HepG2 (cell line): ENCODE data around the gene EMC9. TPM values are rescaled to one million over a fixed set of nuclear protein-coding genes. Genes with fewer than 3 reads are reported as not detected.

ENCODE experiments used
- GABPB1 ChIP-seq: IDR thresholded peaks from 2 replicates; pipeline ENCODE4 v1.6.1; 2016; ENCODE audit warnings: mild to moderate bottlenecking, missing genetic modification reagents, moderate library complexity, missing compliant biosample characterization
- HOXA9 ChIP-seq: sonication (generic); formaldehyde crosslinking; IDR thresholded peaks from 2 replicates; pipeline ENCODE4 v1.8.1; 2022; ENCODE audit warnings: missing genetic modification reagents, mild to moderate bottlenecking, moderate library complexity, borderline replicate concordance
- KLF6 ChIP-seq: IDR thresholded peaks from 2 replicates; pipeline ENCODE4 v1.8.0; 2016; ENCODE audit warnings: missing biosample characterization, missing genetic modification reagents
- MTA1 ChIP-seq: sonication (generic); formaldehyde crosslinking; IDR thresholded peaks from 2 replicates; pipeline ENCODE4 v1.4.0; 2020; ENCODE audit warnings: missing genetic modification reagents, mild to moderate bottlenecking, borderline replicate concordance
- MYC ChIP-seq: sonication (generic); formaldehyde crosslinking; IDR thresholded peaks from 2 replicates; pipeline ENCODE4 v1.9.0; 2021; ENCODE audit warnings: missing genetic modification reagents, borderline replicate concordance
- PHF21A ChIP-seq: sonication (generic); formaldehyde crosslinking; IDR thresholded peaks from 2 replicates; pipeline ENCODE4 v1.5.0; 2020; ENCODE audit warnings: mild to moderate bottlenecking, missing genetic modification reagents
- POGZ ChIP-seq: sonication (generic); formaldehyde crosslinking; IDR thresholded peaks from 2 replicates; pipeline ENCODE4 v1.4.0; 2020; ENCODE audit warnings: mild to moderate bottlenecking, missing genetic modification reagents
- RBAK ChIP-seq: sonication (generic); formaldehyde crosslinking; IDR thresholded peaks from 2 replicates; pipeline ENCODE4 v1.5.1; 2020; ENCODE audit warnings: mild to moderate bottlenecking, missing genetic modification reagents
- ZEB1 ChIP-seq: IDR thresholded peaks from 2 replicates; pipeline ENCODE4 v1.6.1; 2012; ENCODE audit warnings: mild to moderate bottlenecking, low read depth, inconsistent platforms; ENCODE audit not compliant: insufficient replicate concordance
- ZNF224 ChIP-seq: sonication (generic); formaldehyde crosslinking; IDR thresholded peaks from 2 replicates; pipeline ENCODE4 v1.5.0; 2020; ENCODE audit warnings: mild to moderate bottlenecking, missing genetic modification reagents
- ZNF768 ChIP-seq: sonication (generic); formaldehyde crosslinking; IDR thresholded peaks from 2 replicates; pipeline ENCODE4 v1.4.0; 2020; ENCODE audit warnings: missing genetic modification reagents
- polyA plus RNA-seq, 8 experiments: library from polyadenylated mRNA; depleted of rRNA in 3 of 8; stranded (reverse) in 7 of 8; unstranded in 1 of 8; fragments of >200 nt; fragmentation: Illumina TruSeq in 4 of 8; extraction: Trizol in 4 of 8; gene quantifications; 2 replicates each; pipeline versions ENCODE4 v1.2.1 to v1.2.3, GENCODE V29; 2011 to 2016; ENCODE audit warnings: low read depth in 4 of 8, missing spikeins in 1 of 8, mixed read lengths in 1 of 8; ENCODE audit not compliant: insufficient read depth in 1 of 8
- total RNA-seq, 5 experiments: library from RNA; depleted of rRNA; stranded (reverse); fragments of >200 nt; fragmentation: Illumina TruSeq; extraction: Trizol; gene quantifications; 2 replicates each; pipeline ENCODE4 v1.2.3, GENCODE V29; 2016; ENCODE audit warnings: low read depth in 1 of 5
- TF ChIP-seq, protein P1 (sequence below): sonication (generic); formaldehyde crosslinking; IDR thresholded peaks from 2 replicates; pipeline ENCODE4 v1.4.0; 2020; ENCODE audit warnings: missing genetic modification reagents
- TF ChIP-seq, protein P2 (sequence below): sonication (generic); formaldehyde crosslinking; IDR thresholded peaks from 2 replicates; pipeline ENCODE4 v1.5.0; 2020; ENCODE audit warnings: missing genetic modification reagents
- TF ChIP-seq, protein P3 (sequence below): fragments of 450-650 bp; IDR thresholded peaks from 2 replicates; pipeline ENCODE4 v1.6.1; 2016
- TF ChIP-seq, protein P4 (sequence below): sonication (generic); formaldehyde crosslinking; IDR thresholded peaks from 2 replicates; pipeline ENCODE4 v1.8.0; 2022; ENCODE audit warnings: mild to moderate bottlenecking, missing genetic modification reagents, borderline replicate concordance
- TF ChIP-seq, protein P5 (sequence below): sonication (generic); formaldehyde crosslinking; IDR thresholded peaks from 2 replicates; pipeline ENCODE4 v1.4.0; 2020; ENCODE audit warnings: missing genetic modification reagents
- TF ChIP-seq, protein P6 (sequence below): sonication (generic); formaldehyde crosslinking; IDR thresholded peaks from 2 replicates; pipeline ENCODE4 v1.4.0; 2020; ENCODE audit warnings: mild to moderate bottlenecking, low read depth, missing genetic modification reagents

EMC9 gene
- total and polyA plus RNA-seq, 2 of the 13 experiments (the other 11 are each of a cell fraction or from before 2014, with no cell fraction given) = 60.5 to 78.7 TPM

DNA sequence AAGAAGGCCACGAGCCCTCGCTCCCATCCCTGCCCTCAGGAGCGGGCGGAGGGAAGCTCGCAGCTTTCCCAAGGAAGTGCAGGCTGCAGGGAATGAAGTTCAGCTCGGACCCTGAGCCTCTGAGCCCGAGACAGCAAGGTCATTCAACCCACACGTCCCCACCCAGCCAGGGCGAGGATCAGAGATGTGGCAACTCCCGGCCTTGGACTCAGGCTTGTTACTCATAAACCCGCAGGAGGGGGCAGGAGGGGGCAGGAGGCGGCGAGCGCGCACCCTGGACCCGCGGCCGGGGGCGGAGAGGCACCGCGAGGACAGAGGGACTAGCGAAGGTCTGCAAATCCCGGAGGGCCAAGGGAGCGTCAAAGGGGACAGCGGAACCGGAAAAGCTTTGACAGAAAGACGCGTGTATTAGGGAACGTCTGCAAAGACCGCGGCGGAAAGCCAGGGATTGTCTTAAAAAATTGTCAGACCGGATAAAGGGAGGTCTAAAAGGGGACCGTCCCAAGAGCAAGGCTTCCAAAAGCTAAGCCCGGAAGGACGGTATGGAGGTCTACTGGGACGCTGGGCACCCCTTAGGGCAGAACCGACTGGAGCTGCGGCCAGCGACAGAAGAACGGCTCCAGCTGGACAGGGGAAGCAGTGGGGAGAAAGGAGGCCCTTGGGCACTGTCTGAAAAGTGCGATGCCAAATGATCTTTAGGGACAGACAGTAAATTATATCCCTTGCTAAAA is 27.4 kb downstream of the EMC9 start (continued):
- TF ChIP-seq, protein P1, sequence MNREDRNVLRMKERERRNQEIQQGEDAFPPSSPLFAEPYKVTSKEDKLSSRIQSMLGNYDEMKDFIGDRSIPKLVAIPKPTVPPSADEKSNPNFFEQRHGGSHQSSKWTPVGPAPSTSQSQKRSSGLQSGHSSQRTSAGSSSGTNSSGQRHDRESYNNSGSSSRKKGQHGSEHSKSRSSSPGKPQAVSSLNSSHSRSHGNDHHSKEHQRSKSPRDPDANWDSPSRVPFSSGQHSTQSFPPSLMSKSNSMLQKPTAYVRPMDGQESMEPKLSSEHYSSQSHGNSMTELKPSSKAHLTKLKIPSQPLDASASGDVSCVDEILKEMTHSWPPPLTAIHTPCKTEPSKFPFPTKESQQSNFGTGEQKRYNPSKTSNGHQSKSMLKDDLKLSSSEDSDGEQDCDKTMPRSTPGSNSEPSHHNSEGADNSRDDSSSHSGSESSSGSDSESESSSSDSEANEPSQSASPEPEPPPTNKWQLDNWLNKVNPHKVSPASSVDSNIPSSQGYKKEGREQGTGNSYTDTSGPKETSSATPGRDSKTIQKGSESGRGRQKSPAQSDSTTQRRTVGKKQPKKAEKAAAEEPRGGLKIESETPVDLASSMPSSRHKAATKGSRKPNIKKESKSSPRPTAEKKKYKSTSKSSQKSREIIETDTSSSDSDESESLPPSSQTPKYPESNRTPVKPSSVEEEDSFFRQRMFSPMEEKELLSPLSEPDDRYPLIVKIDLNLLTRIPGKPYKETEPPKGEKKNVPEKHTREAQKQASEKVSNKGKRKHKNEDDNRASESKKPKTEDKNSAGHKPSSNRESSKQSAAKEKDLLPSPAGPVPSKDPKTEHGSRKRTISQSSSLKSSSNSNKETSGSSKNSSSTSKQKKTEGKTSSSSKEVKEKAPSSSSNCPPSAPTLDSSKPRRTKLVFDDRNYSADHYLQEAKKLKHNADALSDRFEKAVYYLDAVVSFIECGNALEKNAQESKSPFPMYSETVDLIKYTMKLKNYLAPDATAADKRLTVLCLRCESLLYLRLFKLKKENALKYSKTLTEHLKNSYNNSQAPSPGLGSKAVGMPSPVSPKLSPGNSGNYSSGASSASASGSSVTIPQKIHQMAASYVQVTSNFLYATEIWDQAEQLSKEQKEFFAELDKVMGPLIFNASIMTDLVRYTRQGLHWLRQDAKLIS = peak; percentile 96
- TF ChIP-seq, protein P2, sequence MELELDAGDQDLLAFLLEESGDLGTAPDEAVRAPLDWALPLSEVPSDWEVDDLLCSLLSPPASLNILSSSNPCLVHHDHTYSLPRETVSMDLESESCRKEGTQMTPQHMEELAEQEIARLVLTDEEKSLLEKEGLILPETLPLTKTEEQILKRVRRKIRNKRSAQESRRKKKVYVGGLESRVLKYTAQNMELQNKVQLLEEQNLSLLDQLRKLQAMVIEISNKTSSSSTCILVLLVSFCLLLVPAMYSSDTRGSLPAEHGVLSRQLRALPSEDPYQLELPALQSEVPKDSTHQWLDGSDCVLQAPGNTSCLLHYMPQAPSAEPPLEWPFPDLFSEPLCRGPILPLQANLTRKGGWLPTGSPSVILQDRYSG (CRISPR knock-in tag) = no peak
- TF ChIP-seq GABPB1 (CRISPR knock-in tag) (peak; percentile 90), ZEB1 (no peak), POGZ (CRISPR knock-in tag) (peak; percentile 99), MTA1 (CRISPR knock-in tag) (peak; percentile 100), RBAK (CRISPR knock-in tag) (0 out of 2 replicates have a peak, but pooled peaks have one; percentile 3), ZNF224 (CRISPR knock-in tag) (peak; percentile 94; the same call in 1 of the 2 replicates), KLF6 (CRISPR knock-in tag) (peak; percentile 99), HOXA9 (CRISPR knock-in tag) (no peak), PHF21A (CRISPR knock-in tag) (no peak), ZNF768 (CRISPR knock-in tag) (peak; percentile 94), MYC (CRISPR knock-in tag) (peak; percentile 97)
- TF ChIP-seq, protein P3, sequence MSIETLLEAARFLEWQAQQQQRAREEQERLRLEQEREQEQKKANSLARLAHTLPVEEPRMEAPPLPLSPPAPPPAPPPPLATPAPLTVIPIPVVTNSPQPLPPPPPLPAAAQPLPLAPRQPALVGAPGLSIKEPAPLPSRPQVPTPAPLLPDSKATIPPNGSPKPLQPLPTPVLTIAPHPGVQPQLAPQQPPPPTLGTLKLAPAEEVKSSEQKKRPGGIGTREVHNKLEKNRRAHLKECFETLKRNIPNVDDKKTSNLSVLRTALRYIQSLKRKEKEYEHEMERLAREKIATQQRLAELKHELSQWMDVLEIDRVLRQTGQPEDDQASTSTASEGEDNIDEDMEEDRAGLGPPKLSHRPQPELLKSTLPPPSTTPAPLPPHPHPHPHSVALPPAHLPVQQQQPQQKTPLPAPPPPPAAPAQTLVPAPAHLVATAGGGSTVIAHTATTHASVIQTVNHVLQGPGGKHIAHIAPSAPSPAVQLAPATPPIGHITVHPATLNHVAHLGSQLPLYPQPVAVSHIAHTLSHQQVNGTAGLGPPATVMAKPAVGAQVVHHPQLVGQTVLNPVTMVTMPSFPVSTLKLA = peak; percentile 74
- TF ChIP-seq, protein P4, sequence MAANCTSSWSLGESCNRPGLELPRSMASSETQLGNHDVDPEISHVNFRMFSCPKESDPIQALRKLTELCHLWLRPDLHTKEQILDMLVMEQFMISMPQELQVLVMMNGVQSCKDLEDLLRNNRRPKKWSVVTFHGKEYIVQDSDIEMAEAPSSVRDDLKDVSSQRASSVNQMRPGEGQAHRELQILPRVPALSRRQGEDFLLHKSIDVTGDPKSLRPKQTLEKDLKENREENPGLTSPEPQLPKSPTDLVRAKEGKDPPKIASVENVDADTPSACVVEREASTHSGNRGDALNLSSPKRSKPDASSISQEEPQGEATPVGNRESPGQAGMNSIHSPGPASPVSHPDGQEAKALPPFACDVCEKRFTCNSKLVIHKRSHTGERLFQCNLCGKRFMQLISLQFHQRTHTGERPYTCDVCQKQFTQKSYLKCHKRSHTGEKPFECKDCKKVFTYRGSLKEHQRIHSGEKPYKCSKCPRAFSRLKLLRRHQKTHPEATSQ = peak; percentile 95; the same call in 1 of the 2 replicates
- TF ChIP-seq, protein P5, sequence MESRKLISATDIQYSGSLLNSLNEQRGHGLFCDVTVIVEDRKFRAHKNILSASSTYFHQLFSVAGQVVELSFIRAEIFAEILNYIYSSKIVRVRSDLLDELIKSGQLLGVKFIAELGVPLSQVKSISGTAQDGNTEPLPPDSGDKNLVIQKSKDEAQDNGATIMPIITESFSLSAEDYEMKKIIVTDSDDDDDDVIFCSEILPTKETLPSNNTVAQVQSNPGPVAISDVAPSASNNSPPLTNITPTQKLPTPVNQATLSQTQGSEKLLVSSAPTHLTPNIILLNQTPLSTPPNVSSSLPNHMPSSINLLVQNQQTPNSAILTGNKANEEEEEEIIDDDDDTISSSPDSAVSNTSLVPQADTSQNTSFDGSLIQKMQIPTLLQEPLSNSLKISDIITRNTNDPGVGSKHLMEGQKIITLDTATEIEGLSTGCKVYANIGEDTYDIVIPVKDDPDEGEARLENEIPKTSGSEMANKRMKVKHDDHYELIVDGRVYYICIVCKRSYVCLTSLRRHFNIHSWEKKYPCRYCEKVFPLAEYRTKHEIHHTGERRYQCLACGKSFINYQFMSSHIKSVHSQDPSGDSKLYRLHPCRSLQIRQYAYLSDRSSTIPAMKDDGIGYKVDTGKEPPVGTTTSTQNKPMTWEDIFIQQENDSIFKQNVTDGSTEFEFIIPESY = peak; percentile 85; the same call in 1 of the 2 replicates
- TF ChIP-seq, protein P6, sequence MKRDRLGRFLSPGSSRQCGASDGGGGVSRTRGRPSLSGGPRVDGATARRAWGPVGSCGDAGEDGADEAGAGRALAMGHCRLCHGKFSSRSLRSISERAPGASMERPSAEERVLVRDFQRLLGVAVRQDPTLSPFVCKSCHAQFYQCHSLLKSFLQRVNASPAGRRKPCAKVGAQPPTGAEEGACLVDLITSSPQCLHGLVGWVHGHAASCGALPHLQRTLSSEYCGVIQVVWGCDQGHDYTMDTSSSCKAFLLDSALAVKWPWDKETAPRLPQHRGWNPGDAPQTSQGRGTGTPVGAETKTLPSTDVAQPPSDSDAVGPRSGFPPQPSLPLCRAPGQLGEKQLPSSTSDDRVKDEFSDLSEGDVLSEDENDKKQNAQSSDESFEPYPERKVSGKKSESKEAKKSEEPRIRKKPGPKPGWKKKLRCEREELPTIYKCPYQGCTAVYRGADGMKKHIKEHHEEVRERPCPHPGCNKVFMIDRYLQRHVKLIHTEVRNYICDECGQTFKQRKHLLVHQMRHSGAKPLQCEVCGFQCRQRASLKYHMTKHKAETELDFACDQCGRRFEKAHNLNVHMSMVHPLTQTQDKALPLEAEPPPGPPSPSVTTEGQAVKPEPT (CRISPR knock-in tag) = peak; percentile 90
